Subcutaneous adipose tissue (tissue), 4 donors: ENCODE results near the gene OPRM1. TPM values are rescaled to one million over a fixed set of nuclear protein-coding genes. Genes with fewer than 3 reads are reported as not detected.

Experiments
- CTCF ChIP-seq: fragments of 450-650 bp; IDR thresholded peaks from one replicate; pipeline ENCODE4 v1.5.1; 2016; ENCODE audit warnings: low read depth, mild to moderate bottlenecking, control low read depth, antibody characterized with exemption, moderate library complexity
- total RNA-seq, 4 donors: library from RNA; depleted of rRNA; stranded (reverse); fragments of >200 nt; gene quantifications; one replicate each; pipeline ENCODE4 v1.1.0, GENCODE V29; 2016

Gene OPRM1
- total RNA-seq, 4 donors from 2014 or later: not detected

GRCh38 chr6:154206996-154207395 is 168.0 kb downstream of the OPRM1 start:
- no peak for TF ChIP-seq CTCF

GRCh38 chr6:154209555-154209954 is 170.5 kb downstream of the OPRM1 start:
- TF ChIP-seq CTCF: no peak

- no peak for TF ChIP-seq CTCF
Observed at GRCh38 chr6:154210678-154211077, 171.6 kb downstream of the OPRM1 start.

- no peak for TF ChIP-seq CTCF
Observed at GRCh38 chr6:154213782-154214181, 174.7 kb downstream of the OPRM1 start.

GRCh38 chr6:154218301-154218700 is 179.3 kb downstream of the OPRM1 start:
- no peak for TF ChIP-seq CTCF

GRCh38 chr6:154218787-154219186 is 179.7 kb downstream of the OPRM1 start:
- no peak for TF ChIP-seq CTCF

GRCh38 chr6:154219250-154219649 is 180.2 kb downstream of the OPRM1 start:
- TF ChIP-seq CTCF: no peak
